KOPT-K1 (cell line): ENCODE measurements around the gene NOC2L.
"Not testable (repeated sequence)": the region's sequence is repeated elsewhere in the genome, so short reads cannot be mapped to it uniquely, and the experiment has no call there.

ENCODE experiments used
- H3K27ac ChIP-seq: fragments of 200-600 bp; sonication (generic); 2 replicates; pipeline ENCODE4 v1.5.1; 2016; ENCODE audit warnings: antibody characterized with exemption, mild to moderate bottlenecking, low read depth, low read length; ENCODE audit not compliant: poor library complexity, severe bottlenecking
- H3K36me3 ChIP-seq: fragments of 200-600 bp; sonication (generic); 2 replicates; pipeline ENCODE4 v1.5.1; 2017; ENCODE audit warnings: antibody characterized with exemption, mild to moderate bottlenecking, low read length, moderate library complexity; ENCODE audit not compliant: insufficient read depth
- H3K9me3 ChIP-seq: fragments of 200-600 bp; sonication (generic); 2 replicates; pipeline ENCODE4 v1.5.1; 2017; ENCODE audit warnings: antibody characterized with exemption, low read length, mild to moderate bottlenecking; ENCODE audit not compliant: insufficient read depth, poor library complexity, severe bottlenecking

NOC2L gene

GRCh38 chr1:907611-908451 lies 51.2 kb downstream of the NOC2L start:
- Histone ChIP-seq H3K27ac (no peak overlapping the region), H3K9me3 (no peaks in the 10 kb centered on the region), H3K36me3 (no peaks in the 10 kb centered on the region)

- Histone ChIP-seq H3K27ac (no peak overlapping the region), H3K36me3 (no peaks in the 10 kb centered on the region), H3K9me3 (no peaks in the 10 kb centered on the region)
Measured at GRCh38 chr1:906600-907420, 52.2 kb downstream of the NOC2L start.

GRCh38 chr1:905811-906599 lies 53.1 kb downstream of the NOC2L start:
- H3K9me3 ChIP-seq: no peaks in the 10 kb centered on the region
- H3K27ac ChIP-seq: no peak overlapping the region

GRCh38 chr1:905071-905749 lies 53.8 kb downstream of the NOC2L start:
- Histone ChIP-seq H3K27ac (no peak overlapping the region), H3K36me3 (no peaks in the 10 kb centered on the region), H3K9me3 (no peaks in the 10 kb centered on the region)

More at GRCh38 chr1:905811-906599, 53.1 kb downstream of the NOC2L start:
- H3K36me3 ChIP-seq: no peaks in the 10 kb centered on the region

- Histone ChIP-seq H3K9me3 (no peaks in the 10 kb centered on the region), H3K27ac (no peak overlapping the region), H3K36me3 (no peaks in the 10 kb centered on the region)
Measured at GRCh38 chr1:904310-904950, 54.6 kb downstream of the NOC2L start.

- H3K27ac ChIP-seq: no peak overlapping the region
- no peaks in the 10 kb centered on the region for H3K36me3 ChIP-seq
- peaks cover 4% of the 10 kb centered on the region for H3K9me3 ChIP-seq
Measured at GRCh38 chr1:903721-904271, 55.3 kb downstream of the NOC2L start.

- Histone ChIP-seq H3K27ac (no peak overlapping the region), H3K9me3 (peaks cover 9% of the 10 kb centered on the region), H3K36me3 (no peaks in the 10 kb centered on the region)
Measured at GRCh38 chr1:903305-903704, 55.8 kb downstream of the NOC2L start.

- no peaks in the 10 kb centered on the region for H3K36me3 ChIP-seq
- no peak overlapping the region for H3K27ac ChIP-seq
- peaks cover 14% of the 10 kb centered on the region for H3K9me3 ChIP-seq
Measured at GRCh38 chr1:902802-903201, 56.3 kb downstream of the NOC2L start.

- Histone ChIP-seq H3K27ac (no peak overlapping the region), H3K36me3 (no peaks in the 10 kb centered on the region), H3K9me3 (peaks cover 24% of the 10 kb centered on the region)
Measured at GRCh38 chr1:901108-901859, 57.8 kb downstream of the NOC2L start.

GRCh38 chr1:899636-900317 lies 59.3 kb downstream of the NOC2L start:
- H3K36me3 ChIP-seq: no peaks in the 10 kb centered on the region
- peaks cover 24% of the 10 kb centered on the region for H3K9me3 ChIP-seq
- no peak overlapping the region for H3K27ac ChIP-seq

GRCh38 chr1:897951-898350 lies 61.1 kb downstream of the NOC2L start:
- peaks cover 24% of the 10 kb centered on the region for H3K9me3 ChIP-seq
- not testable (repeated sequence) for H3K27ac ChIP-seq, H3K36me3 ChIP-seq

GRCh38 chr1:897226-897625 lies 61.8 kb downstream of the NOC2L start:
- Histone ChIP-seq H3K27ac (no peak overlapping the region), H3K9me3 (peaks cover 24% of the 10 kb centered on the region)

More at GRCh38 chr1:897226-897625, 61.8 kb downstream of the NOC2L start:
- H3K36me3 ChIP-seq: no peaks in the 10 kb centered on the region
